Bronchial epithelial cell (primary cell): ENCODE measurements around the gene RAB40C. TPM values are rescaled to one million over a fixed set of nuclear protein-coding genes. Genes with fewer than 3 reads are reported as not detected.
A peak's percentile ranks its signal among the peaks of the same experiment; 100 is the strongest.

ENCODE experiments used
- DNase-seq: peaks from one replicate; pipeline ENCODE4 v3.0.0-alpha.2; 2010; ENCODE audit warnings: low read depth
- FAIRE-seq: peaks from 2 replicates; lab custom pipeline; 2011; peaks lifted over from hg19 to GRCh38; lab: Jason Lieb, UNC
- H3K27me3 ChIP-seq: 2 replicates; pipeline ENCODE4 v1.5.1; 2011; ENCODE audit warnings: low read length; ENCODE audit not compliant: control insufficient read depth, insufficient read depth
- H3K36me3 ChIP-seq: 2 replicates; pipeline ENCODE4 v1.5.1; 2011; ENCODE audit warnings: low read length; ENCODE audit not compliant: control insufficient read depth, insufficient read depth
- H3K4me3 ChIP-seq: 2 replicates; pipeline ENCODE4 v1.5.1; 2011; ENCODE audit warnings: mild to moderate bottlenecking, low read depth, low read length, control low read depth
- total RNA-seq: library from RNA; depleted of rRNA; stranded (reverse); fragments of >200 nt; gene quantifications from 2 replicates; pipeline ENCODE4 v1.2.1, GENCODE V29; 2014
- TF ChIP-seq, protein P1 (sequence below): IDR thresholded peaks from 2 replicates; pipeline ENCODE4 v1.5.1; 2011; ENCODE audit warnings: mild to moderate bottlenecking, moderate library complexity, low read length, control low read depth, inconsistent platforms; ENCODE audit not compliant: insufficient read depth, severe bottlenecking

RAB40C gene
- total RNA-seq, 1 donor from 2014 or later = 10.8 TPM

GRCh38 chr16:660132-660458 is 70.2 kb downstream of the RAB40C start:
- TF ChIP-seq, protein P1, sequence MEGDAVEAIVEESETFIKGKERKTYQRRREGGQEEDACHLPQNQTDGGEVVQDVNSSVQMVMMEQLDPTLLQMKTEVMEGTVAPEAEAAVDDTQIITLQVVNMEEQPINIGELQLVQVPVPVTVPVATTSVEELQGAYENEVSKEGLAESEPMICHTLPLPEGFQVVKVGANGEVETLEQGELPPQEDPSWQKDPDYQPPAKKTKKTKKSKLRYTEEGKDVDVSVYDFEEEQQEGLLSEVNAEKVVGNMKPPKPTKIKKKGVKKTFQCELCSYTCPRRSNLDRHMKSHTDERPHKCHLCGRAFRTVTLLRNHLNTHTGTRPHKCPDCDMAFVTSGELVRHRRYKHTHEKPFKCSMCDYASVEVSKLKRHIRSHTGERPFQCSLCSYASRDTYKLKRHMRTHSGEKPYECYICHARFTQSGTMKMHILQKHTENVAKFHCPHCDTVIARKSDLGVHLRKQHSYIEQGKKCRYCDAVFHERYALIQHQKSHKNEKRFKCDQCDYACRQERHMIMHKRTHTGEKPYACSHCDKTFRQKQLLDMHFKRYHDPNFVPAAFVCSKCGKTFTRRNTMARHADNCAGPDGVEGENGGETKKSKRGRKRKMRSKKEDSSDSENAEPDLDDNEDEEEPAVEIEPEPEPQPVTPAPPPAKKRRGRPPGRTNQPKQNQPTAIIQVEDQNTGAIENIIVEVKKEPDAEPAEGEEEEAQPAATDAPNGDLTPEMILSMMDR = no peak
- H3K4me3 ChIP-seq = no peak overlapping the region
- H3K27me3 ChIP-seq = no peaks in the 10 kb centered on the region
- peaks cover 11% of the 10 kb centered on the region for H3K36me3 ChIP-seq
- no peak for FAIRE-seq
- DNase-seq = no peak

DNA sequence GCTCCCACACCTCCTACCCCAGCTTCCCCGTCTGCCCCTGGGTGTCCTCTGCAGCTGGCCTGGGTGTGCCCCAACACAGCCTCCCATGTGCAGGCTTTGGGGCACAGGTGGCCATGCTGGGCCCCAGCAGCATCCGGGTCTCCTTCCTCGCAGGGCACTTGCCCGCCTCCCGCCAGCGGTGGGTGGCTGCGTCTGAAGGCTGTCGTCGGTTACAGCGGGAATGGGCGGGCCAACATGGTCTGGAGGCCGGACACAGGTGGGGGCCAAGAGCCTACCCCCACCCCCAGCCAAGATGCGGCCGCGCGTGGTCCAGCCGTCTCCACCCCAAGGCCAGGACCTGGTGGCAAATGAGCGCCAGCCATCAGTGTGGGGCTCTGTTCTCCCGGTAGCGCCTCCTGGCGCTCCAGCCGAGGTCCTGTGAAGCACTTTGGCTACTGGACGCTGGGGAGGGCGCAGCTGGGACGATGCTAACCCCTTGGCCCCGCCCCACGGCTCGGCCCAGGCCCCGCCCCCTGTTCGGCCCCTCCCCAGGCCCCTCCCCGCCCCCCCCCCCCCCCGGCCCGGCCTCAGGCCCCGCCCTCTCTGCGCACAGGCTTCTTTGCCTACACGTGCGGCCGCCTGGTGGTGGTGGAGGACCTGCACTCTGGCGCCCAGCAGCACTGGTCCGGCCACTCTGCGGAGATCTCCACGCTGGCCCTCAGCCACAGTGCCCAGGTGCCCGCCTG is 70.8 kb downstream of the RAB40C start:
- peak; percentile 65 for DNase-seq
- FAIRE-seq = no peak
- Histone ChIP-seq H3K36me3 (peaks cover 8% of the 10 kb centered on the region), H3K27me3 (no peaks in the 10 kb centered on the region), H3K4me3 (no peak overlapping the region)
- TF ChIP-seq, protein P1 = peak; percentile 69

DNA sequence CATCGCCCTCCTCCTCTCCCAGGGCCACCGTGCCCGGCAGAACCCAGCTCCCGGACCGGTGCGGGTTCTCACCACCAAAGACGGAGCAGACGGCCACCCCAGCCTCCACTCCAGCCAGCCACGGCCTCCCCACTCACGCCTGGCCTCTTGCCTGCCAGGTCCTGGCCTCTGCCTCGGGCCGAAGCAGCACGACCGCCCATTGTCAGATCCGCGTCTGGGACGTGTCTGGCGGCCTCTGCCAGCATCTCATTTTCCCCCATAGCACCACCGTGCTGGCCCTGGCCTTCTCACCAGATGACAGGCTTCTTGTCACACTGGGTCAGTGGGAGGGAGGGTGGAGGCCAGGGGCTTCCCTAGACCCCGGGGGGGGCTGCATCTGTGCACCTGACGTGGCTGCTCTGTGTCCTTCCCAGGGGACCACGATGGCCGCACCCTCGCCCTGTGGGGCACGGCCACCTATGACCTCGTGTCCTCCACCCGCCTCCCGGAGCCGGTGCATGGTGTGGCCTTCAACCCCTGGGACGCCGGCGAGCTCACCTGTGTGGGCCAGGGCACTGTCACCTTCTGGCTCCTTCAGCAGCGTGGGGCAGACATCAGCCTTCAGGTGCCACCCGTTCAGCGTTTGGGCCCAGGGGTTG is 71.4 kb downstream of the RAB40C start:
- FAIRE-seq = no peak

DNA sequence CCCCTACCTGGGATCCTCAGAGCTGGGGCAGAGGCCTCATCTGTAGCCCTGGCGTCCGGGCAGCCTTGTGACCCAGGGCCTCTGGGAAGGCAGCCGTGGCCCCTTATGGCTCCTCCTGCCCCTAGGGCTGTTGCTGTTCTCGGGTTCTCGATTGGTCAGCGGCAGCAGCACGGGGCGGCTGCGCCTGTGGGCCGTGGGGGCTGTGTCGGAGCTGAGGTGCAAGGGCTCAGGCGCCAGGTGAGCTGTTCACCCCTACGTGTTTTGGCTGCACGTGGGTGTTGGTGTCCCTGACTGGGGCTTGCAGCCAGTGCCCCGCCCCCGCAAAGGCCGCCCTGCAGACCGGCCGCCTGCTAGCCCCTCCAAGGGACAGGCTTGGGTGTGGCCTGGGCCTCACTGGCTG is 72.2 kb downstream of the RAB40C start:
- Histone ChIP-seq H3K36me3 (peaks cover 7% of the 10 kb centered on the region), H3K4me3 (no peak overlapping the region), H3K27me3 (no peaks in the 10 kb centered on the region)
- no peak for DNase-seq
- TF ChIP-seq, protein P1 = no peak
- no peak for FAIRE-seq

More for the DNA sequence above, 71.4 kb downstream of the RAB40C start:
- H3K27me3 ChIP-seq = no peaks in the 10 kb centered on the region
- peaks cover 8% of the 10 kb centered on the region for H3K36me3 ChIP-seq
- DNase-seq = no peak
- no peak overlapping the region for H3K4me3 ChIP-seq
- TF ChIP-seq, protein P1 = no peak

DNA sequence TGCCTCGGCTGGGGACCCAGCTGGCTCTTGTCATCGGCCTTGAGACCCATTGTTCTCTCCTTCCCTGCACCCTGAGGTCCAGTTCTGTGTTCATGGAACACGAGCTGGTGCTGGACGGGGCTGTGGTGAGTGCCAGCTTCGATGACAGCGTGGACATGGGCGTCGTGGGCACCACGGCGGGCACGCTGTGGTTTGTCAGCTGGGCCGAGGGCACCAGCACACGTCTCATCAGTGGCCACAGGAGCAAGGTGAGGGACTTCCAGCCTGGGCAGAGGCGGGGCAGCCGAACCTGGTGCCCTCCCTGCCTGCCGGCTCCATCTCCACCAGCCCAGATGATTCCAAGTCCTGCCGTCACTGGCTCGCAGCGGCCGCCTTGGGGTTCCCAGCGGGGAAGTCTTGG is 72.7 kb downstream of the RAB40C start:
- no peak for FAIRE-seq

More for the DNA sequence above, 72.7 kb downstream of the RAB40C start:
- Histone ChIP-seq H3K4me3 (no peak overlapping the region), H3K36me3 (peaks cover 7% of the 10 kb centered on the region), H3K27me3 (no peaks in the 10 kb centered on the region)
- TF ChIP-seq, protein P1 = no peak
- no peak for DNase-seq
